ENCODE data around the gene MAGEH1. TPM values are rescaled to one million over a fixed set of nuclear protein-coding genes. Genes with fewer than 3 reads are reported as not detected.
"Not testable (repeated sequence)": the region's sequence is repeated elsewhere in the genome, so short reads cannot be mapped to it uniquely, and the experiment has no call there.

Gene MAGEH1, protein sequence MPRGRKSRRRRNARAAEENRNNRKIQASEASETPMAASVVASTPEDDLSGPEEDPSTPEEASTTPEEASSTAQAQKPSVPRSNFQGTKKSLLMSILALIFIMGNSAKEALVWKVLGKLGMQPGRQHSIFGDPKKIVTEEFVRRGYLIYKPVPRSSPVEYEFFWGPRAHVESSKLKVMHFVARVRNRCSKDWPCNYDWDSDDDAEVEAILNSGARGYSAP
- polyA plus RNA-seq (2014; cell fraction: cytosol; rRNA removed), result 9.2 and 11.7 TPM in 2 replicates
- polyA plus RNA-seq (2014; cell fraction: nucleus; rRNA removed), result 4.5 and 6.3 TPM in 2 replicates

DNA sequence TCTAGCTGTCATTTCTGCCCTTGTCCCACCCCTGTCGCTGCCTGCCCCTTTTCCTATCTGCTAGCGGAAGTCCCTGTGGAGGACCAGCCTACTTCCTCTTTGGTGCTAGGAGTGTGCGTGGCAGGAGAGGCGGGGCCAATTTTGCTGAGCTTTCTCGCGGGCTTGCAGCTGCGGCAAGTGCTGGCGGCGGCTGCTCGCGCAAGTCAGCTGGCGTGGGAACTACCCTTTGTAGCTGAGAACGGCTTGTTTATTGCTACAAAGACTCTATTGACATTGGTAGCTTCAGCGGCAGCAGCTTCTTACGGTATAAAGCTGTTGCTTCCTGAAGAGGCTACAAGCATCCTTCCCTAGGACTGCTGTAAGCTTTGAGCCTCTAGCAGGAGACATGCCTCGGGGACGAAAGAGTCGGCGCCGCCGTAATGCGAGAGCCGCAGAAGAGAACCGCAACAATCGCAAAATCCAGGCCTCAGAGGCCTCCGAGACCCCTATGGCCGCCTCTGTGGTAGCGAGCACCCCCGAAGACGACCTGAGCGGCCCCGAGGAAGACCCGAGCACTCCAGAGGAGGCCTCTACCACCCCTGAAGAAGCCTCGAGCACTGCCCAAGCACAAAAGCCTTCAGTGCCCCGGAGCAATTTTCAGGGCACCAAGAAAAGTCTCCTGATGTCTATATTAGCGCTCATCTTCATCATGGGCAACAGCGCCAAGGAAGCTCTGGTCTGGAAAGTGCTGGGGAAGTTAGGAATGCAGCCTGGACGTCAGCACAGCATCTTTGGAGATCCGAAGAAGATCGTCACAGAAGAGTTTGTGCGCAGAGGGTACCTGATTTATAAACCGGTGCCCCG, at the start of gene MAGEH1:
TSS of gene MAGEH1 (plus strand) at position 138 of the 843 bp plus-strand sequence. CDS start at position 386, 248 bp downstream.
- peak; percentile 65 for DNase-seq (ENCODE audit: low spot score)

DNA sequence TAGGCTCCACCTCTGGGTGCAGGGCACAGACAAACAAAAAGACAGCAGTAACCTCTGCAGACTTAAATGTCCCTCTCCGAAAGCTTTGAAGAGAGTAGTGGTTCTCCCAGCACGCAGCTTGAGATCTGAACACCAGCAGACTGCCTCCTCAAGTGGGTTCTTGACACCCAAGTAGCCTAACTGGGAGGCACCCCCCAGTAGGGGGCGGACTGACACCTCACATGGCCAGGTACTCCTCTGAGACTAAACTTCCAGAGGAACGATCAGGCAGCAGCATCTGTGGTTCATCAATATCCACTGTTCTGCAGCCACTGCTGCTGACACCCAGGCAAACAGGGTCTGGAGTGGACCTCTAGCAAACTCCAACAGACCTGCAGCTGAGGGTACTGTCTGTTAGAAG, 24.8 kb upstream of the MAGEH1 start:
- DNase-seq (ENCODE audit: low spot score), result not testable (repeated sequence)

DNA sequence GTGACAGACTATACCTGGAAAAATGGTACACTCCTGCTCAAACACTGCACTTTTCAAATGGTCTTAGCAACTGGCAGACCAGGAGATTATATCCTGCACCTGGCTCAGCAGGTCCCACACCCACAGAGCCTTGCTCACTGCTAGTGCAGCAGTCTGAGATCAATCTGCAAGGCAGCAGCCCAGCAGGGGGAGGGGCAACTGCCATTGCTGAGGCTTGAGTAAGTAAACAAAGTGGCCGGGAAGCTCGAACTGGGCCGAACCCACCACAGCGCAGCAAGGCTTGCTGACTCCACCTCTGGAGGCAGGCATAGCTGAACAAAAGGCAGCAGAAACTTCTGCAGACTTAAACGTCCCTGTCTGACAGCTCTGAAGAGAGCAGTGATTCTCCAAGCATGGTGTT, 8.5 kb upstream of the MAGEH1 start:
- not testable (repeated sequence) for DNase-seq (ENCODE audit: low spot score)

DNA sequence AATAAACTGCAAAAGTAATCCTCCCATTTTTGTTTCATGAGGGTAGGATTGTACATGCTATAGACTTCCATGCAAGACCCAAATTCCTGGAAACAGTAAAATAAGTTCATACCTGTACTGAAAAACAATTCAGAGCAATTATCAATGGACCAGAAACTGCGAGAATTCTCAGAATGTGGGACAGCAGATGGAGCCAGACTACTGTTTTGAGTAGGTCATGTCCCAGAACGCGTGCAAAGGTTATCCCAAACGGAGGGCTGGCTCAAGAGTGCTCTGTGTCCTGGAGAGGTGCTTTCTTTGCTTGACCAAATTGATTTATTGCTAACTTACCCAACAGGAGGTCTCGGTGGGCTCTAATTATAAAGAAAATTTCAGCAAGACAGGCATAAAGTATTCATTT, 1.7 kb upstream of the MAGEH1 start:
- no peak for DNase-seq (ENCODE audit: low spot score)

DNA sequence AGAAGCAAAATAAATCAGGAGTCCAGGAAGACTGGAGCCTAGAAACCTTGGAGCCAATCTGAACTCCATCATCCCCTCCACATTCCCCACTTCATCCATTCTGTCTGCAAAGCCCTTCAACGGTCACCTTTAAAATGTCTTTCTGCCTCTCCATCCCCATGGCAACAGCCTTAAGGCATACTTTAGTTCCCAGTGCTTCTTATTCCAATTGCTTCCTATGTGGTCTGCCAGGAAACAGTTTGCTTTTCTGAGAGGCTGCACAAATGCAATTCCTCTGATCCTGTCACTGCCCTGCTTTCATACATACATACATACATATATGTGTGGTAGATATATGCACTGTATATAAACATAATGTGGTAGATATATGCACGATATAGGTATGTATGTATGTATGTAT, 786 bp upstream of the MAGEH1 start:
- no peak for DNase-seq (ENCODE audit: low spot score)

DNA sequence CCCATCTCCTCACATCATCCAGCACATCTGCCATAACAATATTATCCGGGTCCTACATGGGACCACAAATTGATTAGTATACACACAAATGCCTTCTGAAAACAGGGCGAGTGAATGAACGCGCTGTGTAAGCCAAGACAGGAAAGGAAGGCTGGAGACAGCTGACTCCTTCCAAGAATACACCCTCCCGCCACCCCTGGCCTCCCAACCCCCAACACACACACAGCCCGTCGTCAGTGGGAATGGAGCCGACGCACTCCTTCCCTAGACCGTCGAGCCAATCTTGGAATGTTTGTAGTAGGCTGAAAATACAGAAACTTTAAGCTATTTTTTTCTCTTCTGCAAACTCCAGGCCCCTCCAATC, 319 bp upstream of the MAGEH1 start:
- no peak for DNase-seq (ENCODE audit: low spot score)

DNA sequence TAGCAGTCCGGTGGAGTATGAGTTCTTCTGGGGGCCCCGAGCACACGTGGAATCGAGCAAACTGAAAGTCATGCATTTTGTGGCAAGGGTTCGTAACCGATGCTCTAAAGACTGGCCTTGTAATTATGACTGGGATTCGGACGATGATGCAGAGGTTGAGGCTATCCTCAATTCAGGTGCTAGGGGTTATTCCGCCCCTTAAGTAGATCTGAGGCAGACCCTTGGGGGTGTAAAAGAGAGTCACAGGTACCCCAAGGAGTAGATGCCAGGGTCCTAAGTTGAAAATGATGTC, 852 bp downstream of the MAGEH1 start:
- DNase-seq (ENCODE audit: low spot score), result no peak

DNA sequence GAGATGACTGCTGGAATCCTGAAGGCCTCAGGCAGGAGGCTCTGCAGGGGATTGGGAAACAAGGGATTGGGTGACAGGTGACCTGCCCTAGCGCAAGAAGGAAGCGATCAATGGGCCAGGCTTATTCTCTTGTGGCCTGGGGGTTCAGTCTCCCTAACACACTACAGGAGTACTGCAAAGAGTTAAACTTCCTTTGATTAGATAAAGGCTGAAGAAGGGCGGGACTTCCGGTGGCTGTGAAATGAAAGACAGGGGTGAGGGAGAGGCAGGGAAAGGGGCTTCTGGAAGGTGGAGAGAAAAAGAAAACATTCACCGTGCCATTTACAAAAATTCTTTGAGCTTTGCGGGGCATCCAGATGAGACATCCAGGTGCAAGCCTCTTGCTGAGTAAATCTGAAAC, 3.8 kb downstream of the MAGEH1 start:
- DNase-seq (ENCODE audit: low spot score), result not testable (repeated sequence)

DNA sequence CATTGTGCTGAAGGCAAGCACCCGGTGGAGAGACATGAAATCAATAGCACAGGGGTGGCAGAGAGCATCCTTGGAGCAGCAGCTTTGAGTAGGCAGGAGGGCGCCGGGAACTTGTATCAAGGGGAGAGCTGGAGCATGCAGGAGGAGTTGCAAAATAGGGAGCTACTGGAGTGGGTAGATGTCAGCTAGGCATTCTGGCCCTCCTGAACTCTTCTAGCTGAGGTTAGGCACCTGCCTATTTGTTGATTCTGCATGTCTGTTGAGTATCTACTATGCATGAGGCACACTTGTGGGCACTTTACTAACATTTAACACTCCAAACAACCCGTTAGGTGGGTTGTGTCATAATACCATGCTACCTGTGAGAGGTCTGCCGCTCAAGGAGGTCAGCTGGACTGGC, 7.5 kb downstream of the MAGEH1 start:
- not testable (repeated sequence) for DNase-seq (ENCODE audit: low spot score)

DNA sequence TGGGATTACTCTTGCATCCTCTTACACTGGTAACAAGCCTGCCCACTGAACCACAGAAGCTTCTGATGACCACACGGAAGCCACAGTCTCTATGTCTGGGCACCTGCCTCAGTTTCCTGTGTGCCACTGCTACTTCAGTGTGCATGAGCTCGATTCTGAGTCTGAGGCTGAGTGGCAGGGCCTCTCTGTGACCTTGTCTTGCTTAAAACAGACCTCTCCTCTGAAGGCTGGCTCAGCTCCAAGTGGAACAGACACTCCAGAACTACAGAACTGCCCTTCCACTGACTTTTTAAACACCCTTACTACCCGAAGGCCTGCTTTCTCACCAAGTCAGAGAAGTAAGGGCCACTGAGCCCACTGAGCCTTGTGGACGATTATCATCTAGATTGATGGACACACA, 8.0 kb downstream of the MAGEH1 start:
- not testable (repeated sequence) for DNase-seq (ENCODE audit: low spot score)

DNA sequence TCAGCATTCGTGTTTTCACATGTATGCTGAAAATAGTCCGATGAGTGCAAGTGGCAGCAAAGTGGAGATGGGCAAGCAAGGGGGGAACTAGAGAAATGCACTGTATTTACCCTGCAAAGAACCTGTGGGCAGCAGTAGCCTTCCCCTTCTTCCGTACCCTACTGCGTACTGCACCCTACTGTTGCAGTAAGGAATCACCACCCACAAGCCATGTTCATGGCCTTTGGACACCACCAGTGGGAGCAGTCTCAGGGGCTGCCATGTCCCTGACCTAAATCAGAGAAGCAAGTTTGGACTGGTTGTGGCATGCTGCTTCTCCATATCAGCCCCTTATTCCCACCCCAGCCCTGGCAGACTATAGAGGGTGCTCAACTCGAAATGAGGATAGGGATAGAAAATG, 12.1 kb downstream of the MAGEH1 start:
- not testable (repeated sequence) for DNase-seq (ENCODE audit: low spot score)

DNA sequence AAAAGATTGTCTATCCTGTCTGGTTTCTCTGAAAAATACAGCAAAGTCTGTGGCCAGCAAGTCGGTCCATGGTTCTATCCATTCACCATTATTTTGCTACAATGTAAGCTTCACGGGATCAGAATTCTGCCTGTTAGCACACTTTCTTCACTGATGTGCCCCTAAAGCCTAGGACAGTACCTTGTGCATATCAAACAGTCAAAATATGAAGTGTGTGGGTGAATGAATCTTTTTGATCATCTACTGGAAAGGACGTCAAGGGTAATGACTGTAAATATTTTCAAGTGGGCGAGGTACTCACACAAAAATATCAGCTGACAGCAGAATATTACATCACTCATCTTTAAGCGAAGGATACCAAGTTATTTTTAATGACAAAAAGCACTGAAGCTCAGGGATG, 13.2 kb downstream of the MAGEH1 start:
- DNase-seq (ENCODE audit: low spot score), result not testable (repeated sequence)

DNA sequence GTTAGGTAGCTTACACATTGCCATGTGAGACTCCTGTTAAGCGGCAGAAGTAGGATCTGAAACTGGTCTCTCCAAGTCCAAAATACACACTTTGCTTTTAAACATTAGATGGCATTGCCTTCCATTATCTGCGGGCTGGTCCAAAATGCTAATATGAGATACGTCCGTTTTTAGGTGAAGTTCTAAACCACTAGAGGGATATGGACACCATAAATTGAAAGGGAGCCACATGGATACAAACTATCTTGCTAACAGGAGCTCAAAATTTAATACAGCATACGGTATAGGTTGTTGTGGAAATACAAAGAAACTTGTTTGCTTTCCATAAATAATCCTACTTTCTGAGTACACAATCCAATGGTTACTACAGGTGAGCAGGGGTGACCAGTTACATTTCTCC, 13.9 kb downstream of the MAGEH1 start:
- DNase-seq (ENCODE audit: low spot score), result not testable (repeated sequence)

DNA sequence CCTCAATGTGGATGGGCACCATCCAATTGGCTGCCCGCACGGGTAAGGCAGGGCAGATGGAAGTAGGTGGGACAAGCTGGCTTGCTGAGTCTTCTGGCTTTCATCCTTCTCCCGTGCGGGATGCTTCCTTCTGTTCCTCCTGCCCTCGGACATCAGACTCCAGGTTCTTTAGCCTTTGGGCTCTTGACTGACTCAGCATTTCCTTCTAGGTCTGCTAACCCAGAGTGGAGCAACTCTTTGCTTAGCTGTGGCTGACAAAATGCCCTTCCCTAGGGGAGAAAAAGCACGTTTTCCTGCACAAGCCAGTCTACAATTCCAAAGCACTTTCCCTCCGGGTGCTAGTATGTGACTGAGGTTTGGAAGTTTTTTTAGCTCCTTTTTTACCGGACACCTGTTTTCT, 28.0 kb downstream of the MAGEH1 start:
- not testable (repeated sequence) for DNase-seq (ENCODE audit: low spot score)

DNA sequence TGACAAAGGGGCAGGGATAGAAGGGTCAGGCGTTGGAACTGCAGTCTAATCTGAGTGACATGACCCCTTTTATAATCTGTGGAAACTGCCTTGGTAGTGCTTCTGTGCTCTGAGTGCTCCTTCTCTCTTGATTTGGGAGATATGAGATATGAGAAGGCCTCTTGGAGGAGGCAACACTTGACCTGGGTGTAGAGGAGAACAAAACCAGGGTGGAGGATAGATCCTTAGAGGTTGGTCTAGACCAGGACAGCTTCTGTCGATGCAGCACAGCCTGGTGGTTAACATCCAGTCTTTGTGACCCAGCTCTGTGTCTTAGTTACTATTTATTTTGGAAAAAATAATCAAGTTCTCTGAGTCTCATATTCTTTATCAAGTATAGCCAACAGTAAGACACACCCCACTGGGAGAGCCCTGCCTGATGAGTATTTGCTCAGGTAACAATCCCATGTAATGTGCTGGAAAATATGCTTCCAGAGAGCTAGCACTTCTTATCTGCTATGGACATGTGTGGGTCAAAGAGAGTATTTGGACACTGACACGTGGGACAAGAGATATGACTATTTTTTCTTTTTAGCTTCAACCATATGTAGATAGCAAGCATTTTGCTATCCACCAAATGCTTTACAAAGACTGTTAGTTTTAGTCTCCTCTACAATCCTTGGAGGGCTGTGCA, 28.6 kb downstream of the MAGEH1 start:
- no peak for DNase-seq (ENCODE audit: low spot score)

DNA sequence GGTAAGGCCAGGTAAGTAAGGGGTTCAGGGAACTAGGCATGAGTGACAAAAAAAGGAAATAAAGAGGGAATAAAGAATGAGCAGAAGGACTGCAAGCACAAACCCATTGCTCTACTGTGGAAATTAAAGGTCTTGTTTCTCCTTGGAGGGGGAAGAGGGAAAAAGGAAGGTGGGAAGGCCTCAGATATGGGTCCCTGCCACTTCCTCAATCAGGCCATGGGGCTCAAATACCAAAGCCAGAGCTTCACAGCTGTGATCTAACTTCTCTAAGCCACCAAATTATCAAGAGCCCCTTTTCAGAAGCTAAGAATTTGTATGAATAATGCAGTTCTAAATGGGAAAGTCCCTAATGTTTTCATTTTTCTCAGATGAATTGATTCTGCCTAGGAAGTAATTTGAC, 33.0 kb downstream of the MAGEH1 start:
- no peak for DNase-seq (ENCODE audit: low spot score)

DNA sequence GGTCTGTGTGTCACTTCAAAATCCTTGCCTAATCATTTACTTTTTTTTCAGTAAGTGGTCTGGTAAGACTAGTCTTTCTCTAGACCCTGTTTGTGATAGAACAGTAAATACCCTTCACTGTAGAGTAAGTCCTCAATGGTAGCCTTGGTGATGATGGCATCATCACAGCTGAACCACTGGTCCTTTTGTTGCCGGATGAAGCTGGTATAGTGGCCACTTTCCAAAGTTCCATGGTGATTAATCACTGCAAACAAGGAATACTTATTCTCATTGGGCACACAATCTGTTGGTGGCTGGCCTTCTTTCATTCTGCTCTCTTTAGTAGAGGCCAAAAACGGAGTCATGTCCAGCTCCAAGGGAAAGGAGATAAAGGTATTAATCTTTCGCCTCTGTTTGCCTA, 34.8 kb downstream of the MAGEH1 start:
- no peak for DNase-seq (ENCODE audit: low spot score)

DNA sequence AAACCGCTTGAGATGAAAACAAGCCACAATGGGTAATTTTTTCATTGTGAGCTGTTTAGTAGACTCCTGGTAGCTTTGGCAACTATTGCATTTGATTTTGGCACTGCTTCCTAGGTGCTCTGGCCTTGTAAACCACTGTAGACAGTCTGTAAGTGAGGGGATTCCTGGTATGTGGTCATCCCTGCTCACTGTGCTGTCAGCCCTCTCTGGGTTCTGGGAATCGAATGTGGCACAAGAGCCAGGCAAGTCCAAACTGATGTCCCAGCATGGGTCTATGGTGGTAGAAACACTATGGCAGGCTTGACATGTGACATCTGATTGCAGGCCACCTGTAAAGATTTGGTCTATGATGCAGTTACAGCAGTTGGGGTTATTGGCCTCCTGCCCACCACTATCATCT, 35.2 kb downstream of the MAGEH1 start:
- no peak for DNase-seq (ENCODE audit: low spot score)

DNA sequence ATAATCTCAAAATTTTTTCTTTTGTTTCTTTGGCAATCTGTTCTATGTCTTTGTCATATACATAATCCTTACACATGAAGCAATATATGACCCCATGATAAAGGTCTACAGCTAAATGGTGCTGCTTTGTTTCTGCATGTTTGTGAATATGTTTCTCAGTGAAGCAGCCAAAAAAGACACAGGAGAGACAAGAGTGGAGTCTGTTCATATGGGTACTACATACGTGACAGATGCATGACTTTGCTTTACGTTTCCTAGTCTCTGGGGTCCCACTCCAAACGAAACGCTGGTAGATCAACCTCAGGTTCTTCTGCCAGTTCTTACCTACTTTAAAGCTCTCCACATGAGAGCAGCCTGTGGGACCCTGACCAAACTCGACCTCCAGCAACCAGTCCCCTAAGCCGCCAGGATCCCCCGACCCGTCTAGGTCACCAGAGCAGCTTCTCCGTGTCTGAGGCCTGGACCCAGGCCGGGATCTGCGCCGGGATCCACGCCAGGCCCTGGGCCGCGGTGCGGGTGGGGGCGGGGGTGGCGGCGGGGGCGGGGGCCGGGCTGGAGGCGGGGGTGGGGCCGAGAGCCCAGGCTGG, 36.2 kb downstream of the MAGEH1 start:
- DNase-seq (ENCODE audit: low spot score), result no peak

DNA sequence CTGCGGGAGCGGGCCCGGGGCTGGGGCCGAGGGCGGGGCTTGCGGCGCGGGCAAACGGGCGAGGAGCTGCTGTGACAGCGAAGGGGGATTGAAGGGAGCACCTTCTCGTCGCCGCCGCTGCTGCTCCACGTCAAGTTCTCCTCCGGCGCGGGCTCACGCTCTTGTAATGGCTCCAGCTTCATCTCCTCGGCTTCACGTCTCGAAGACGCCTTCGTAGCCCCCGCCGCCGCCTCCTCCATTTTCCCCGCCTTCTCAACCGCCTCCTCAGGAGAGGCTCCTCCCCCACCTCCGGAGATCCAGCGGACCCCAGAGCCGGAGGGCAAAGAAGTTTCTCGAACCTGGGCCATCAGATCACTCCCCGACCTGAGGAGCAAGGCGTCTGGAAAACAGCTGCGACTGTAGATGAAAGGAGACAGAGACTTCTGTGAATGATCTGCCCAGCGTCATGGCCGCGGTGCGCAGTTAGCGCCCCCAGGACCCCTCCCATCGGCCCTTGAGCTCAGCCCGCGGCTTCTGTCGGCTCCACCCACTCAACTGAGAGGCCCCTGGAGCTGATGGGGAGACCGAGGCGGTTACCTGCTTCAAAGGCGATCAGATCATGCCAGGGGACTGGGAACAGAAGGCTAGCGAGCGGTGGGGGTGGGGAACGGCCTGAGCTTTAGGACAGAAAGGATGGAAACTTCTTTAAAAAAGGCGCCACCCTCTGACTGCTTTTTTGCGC, 36.8 kb downstream of the MAGEH1 start:
- DNase-seq (ENCODE audit: low spot score), result peak; percentile 29

DNA sequence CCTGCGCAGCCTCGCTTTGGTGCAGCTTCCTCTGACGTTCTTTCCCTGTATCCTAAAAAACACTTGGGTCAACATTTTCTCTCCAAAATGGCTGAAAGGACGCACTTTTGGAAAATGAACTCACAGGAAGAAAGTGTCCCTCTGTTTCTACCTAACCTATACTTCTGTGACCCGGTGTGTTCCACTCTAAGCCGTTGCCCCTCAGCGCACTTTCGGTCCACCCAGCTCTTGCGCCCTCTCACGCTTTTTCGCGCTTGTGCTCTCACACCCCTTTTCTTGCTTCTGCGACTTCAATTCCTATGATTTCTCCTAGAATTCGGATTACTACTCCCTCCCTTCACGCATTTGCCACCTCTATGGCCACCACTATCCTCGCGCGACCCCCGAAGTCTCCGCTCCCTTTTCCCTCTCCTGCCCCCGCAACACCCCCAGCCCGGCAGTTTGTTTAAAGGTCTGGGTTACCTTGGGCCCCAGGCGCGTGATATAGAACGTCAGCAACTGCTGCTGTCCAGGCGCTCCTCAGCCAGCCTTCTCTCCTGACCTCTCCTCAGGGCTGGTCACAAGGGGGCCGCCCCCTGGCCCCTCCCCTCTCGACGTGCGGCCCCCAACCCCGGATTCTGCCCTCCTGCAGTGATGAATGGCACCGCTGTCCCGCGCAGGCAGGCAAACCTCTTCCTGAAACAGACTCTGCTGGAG, 37.5 kb downstream of the MAGEH1 start, which contains the start of gene USP51:
TSS of gene USP51 (minus strand) at position 535 of the 696 bp plus-strand sequence. CDS start 909 bp downstream, outside the sequence.
- DNase-seq (ENCODE audit: low spot score), result no peak
